Muscle of leg (tissue), 11 donors: Measurements from ENCODE around the gene TMEM242. TPM values are rescaled to one million over a fixed set of nuclear protein-coding genes. Genes with fewer than 3 reads are reported as not detected.

Source experiments
- DNase-seq: peaks from one replicate; pipeline ENCODE4 v3.0.0; 2013
- H3K27ac ChIP-seq: one replicate; pipeline ENCODE4 v1.5.1; 2013; ENCODE audit warnings: mild to moderate bottlenecking, low read length, control low read depth
- H3K27me3 ChIP-seq: one replicate; pipeline ENCODE4 v1.6.1; 2013; ENCODE audit warnings: low read length; ENCODE audit not compliant: control insufficient read depth, insufficient read depth
- H3K36me3 ChIP-seq: one replicate; pipeline ENCODE4 v1.6.1; 2013; ENCODE audit warnings: low read length; ENCODE audit not compliant: control insufficient read depth, insufficient read depth
- H3K4me1 ChIP-seq: one replicate; pipeline ENCODE4 v1.6.1; 2013; ENCODE audit warnings: low read length; ENCODE audit not compliant: control insufficient read depth, insufficient read depth
- H3K4me3 ChIP-seq: one replicate; pipeline ENCODE4 v1.5.1; 2013; ENCODE audit warnings: low read length, control low read depth
- H3K9me3 ChIP-seq: replicated peaks from 2 replicates; pipeline ENCODE4 v1.6.1; 2013; ENCODE audit warnings: low read depth, low read length; ENCODE audit not compliant: control insufficient read depth
- WGBS: methylation state at CpG from one replicate; pipeline ENCODE4 v1.1.5; 2013; ENCODE audit warnings: missing lambda C conversion rate; ENCODE audit not compliant: insufficient coverage; 5-methylcytosine and 5-hydroxymethylcytosine counted together
- polyA plus RNA-seq, 8 donors: library from polyadenylated mRNA; unstranded; fragments of 120-200 nt; gene quantifications; one replicate each; pipeline versions ENCODE4 v1.2.1 to v1.2.3, GENCODE V29; 2013; ENCODE audit warnings: inconsistent platforms in 1 of 8, low replicate concordance in 1 of 8; ENCODE audit not compliant: insufficient read length in 8 of 8, insufficient read depth in 1 of 8
- total RNA-seq: library from RNA; stranded (reverse); fragments of 120-200 nt; gene quantifications from one replicate; pipeline ENCODE4 v1.2.4, GENCODE V29; 2013

Gene TMEM242
- total and polyA plus RNA-seq, 9 donors: 7.7 to 10.9 (median 9.8) TPM

GRCh38 chr6:157328108-157328692, 4.9 kb upstream of the TMEM242 start:
- no peak for DNase-seq
- no peak overlapping the region for H3K27ac ChIP-seq
- WGBS: no CpG with 5 or more reads among the region's 5 CpGs
- H3K27me3 ChIP-seq: peaks cover 9% of the 10 kb centered on the region
- H3K4me1 ChIP-seq: peaks cover 6% of the 10 kb centered on the region
- no peaks in the 10 kb centered on the region for H3K36me3 ChIP-seq
- H3K9me3 ChIP-seq: no peaks in the 10 kb centered on the region
- no peak overlapping the region for H3K4me3 ChIP-seq

GRCh38 chr6:157326979-157327378, 3.7 kb upstream of the TMEM242 start:
- no peak overlapping the region for H3K27ac ChIP-seq
- no peak for DNase-seq
- WGBS: 26% methylated on average over 3 of the region's 6 CpGs
- peaks cover 6% of the 10 kb centered on the region for H3K27me3 ChIP-seq
- H3K4me1 ChIP-seq: peaks cover 6% of the 10 kb centered on the region
- H3K36me3 ChIP-seq: no peaks in the 10 kb centered on the region
- H3K4me3 ChIP-seq: no peak overlapping the region
- H3K9me3 ChIP-seq: no peaks in the 10 kb centered on the region

GRCh38 chr6:157325069-157325805, 1.9 kb upstream of the TMEM242 start:
- DNase-seq: no peak
- Histone ChIP-seq H3K27me3 (peaks cover 6% of the 10 kb centered on the region), H3K4me3 (no peak overlapping the region), H3K36me3 (no peaks in the 10 kb centered on the region), H3K4me1 (peaks cover 6% of the 10 kb centered on the region), H3K27ac (no peak overlapping the region), H3K9me3 (no peaks in the 10 kb centered on the region)
- 71% methylated on average over 8 of the region's 9 CpGs for WGBS

DNA sequence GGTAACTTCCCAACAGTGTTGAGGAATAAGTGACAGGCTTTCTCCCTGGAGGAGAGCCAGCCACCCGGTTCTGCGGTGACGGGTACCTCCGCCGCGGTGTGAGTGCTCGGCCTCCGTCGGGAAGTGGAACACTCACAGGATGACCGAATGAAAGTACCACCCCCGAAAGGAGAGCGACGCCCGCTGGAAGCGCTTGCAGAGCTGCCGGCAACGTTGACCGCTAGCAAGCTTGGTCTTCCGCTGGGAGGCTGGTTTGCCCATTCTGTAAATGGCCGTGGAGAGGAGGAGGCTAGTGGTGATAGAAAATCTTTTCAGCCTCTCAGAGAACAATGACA, 614 bp upstream of the TMEM242 start:
- H3K36me3 ChIP-seq: no peaks in the 10 kb centered on the region
- peak; percentile 91 for DNase-seq
- H3K4me3 ChIP-seq: peak overlapping the region; percentile 83
- peaks cover 6% of the 10 kb centered on the region for H3K4me1 ChIP-seq
- H3K27me3 ChIP-seq: peaks cover 2% of the 10 kb centered on the region
- H3K27ac ChIP-seq: peak overlapping the region; percentile 94
- no peaks in the 10 kb centered on the region for H3K9me3 ChIP-seq
- WGBS: 0% methylated on average over 19 of the region's 20 CpGs

DNA sequence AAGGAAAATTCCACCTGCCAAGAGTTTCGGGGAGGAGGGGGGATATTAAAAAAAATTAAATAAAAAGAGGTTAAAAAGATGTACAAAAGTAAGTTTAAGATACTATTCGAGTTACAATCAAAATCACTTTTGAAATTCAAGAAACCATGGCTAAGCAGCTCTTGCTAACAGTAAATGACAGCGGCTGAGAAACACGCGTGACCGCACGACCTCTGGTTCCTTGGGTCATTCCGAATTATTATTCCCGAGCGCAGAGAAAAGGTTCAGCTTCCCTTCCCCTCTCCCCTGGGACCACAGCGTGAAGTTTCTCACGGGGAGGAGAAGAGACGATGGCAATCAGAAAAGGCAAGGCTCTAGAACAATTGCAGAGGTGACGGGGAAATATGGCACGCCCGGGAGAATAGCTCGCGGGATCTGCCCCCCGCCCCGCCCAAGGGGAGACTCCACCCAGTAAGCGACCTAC, 496 bp downstream of the TMEM242 start:
- Histone ChIP-seq H3K9me3 (no peaks in the 10 kb centered on the region), H3K27ac (peak overlapping the region; percentile 94), H3K27me3 (peaks cover 2% of the 10 kb centered on the region), H3K4me3 (peak overlapping the region; percentile 83), H3K4me1 (peaks cover 6% of the 10 kb centered on the region), H3K36me3 (peaks cover 4% of the 10 kb centered on the region)
- no peak for DNase-seq
- WGBS: 4% methylated on average over 8 of the region's 21 CpGs

- no peaks in the 10 kb centered on the region for H3K4me1 ChIP-seq
- no peak overlapping the region for H3K4me3 ChIP-seq
- peaks cover 38% of the 10 kb centered on the region for H3K36me3 ChIP-seq
- H3K27me3 ChIP-seq: no peaks in the 10 kb centered on the region
- WGBS: 62% methylated on average over 4 of the region's 6 CpGs
- H3K9me3 ChIP-seq: no peaks in the 10 kb centered on the region
- no peak for DNase-seq
- H3K27ac ChIP-seq: no peak overlapping the region
Observed at GRCh38 chr6:157316871-157317814, 6.2 kb downstream of the TMEM242 start.

- Histone ChIP-seq H3K4me3 (no peak overlapping the region), H3K9me3 (no peaks in the 10 kb centered on the region), H3K36me3 (peaks cover 46% of the 10 kb centered on the region), H3K27ac (no peak overlapping the region), H3K4me1 (no peaks in the 10 kb centered on the region), H3K27me3 (no peaks in the 10 kb centered on the region)
- 0% methylated on average over 2 of the region's 7 CpGs for WGBS
- DNase-seq: peak; percentile 86
Observed at GRCh38 chr6:157314705-157315321, 8.5 kb downstream of the TMEM242 start.

DNA sequence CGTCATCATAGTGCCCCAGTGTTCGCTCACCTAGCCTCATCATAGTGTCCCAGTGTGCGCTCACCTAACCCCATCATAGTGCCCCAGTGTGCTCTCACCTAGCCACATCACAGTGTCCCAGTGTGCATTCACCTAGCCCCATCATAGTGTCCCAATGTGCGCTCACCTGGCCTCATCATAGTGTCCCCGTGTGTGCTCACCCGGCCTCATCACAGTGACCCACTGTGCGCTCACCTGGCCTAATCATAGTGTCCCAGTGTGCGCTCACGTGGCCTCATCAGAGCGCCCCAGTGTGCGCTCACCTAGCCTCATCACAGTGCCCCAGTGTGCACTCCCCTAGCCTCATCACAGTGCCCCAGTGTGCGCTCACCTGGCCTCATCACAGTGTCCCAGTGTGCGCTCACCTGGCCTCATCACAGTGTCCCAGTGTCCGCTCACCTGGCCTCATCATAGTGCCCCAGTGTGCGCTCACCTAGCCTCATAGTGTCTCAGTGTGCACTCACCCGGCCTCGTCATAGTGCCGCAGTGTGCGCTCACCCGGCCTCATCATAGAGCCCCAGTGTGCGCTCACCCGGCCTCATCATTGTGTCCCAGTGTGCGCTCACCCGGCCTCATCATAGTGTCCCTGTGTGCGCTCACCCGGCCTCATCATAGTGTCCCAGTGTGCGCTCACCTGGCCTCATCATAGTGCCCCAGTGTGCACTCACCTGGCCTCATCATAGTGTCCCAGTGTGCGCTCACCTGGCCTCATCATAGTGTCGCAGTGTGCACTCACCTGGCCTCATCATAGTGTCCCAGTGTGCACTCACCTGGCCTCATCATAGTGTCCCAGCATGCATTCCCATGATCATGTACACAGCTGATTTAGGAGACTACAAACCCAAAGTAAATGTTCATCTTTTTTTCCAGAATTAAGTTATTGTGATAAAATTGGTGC, 9.5 kb downstream of the TMEM242 start:
- no peaks in the 10 kb centered on the region for H3K27me3 ChIP-seq
- H3K36me3 ChIP-seq: peaks cover 46% of the 10 kb centered on the region
- H3K4me3 ChIP-seq: no peak overlapping the region
- H3K4me1 ChIP-seq: no peaks in the 10 kb centered on the region
- no peaks in the 10 kb centered on the region for H3K9me3 ChIP-seq
- H3K27ac ChIP-seq: no peak overlapping the region
- WGBS: 91% methylated on average over 29 of the region's 29 CpGs
- no peak for DNase-seq

DNA sequence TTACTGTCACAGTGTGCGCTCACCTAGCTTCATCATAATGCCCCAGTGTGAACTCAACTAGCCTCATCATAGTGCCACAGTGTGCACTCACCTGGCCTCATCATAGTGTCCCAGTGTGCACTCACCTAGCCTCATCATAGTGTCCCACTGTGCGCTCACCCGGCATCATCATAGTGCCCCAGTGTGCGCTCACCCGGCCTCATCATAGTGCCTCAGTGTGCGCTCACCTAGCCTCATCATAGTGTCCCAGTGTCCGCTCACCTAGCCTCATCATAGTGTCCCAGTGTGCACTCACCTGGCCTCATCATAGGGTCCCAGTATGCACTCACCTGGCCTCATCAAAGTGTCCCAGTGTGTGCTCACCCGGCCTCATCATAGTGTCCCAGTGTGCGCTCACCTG, 10.6 kb downstream of the TMEM242 start:
- DNase-seq: peak; percentile 33
- H3K4me1 ChIP-seq: no peaks in the 10 kb centered on the region
- no peak overlapping the region for H3K27ac ChIP-seq
- H3K4me3 ChIP-seq: no peak overlapping the region
- no peaks in the 10 kb centered on the region for H3K27me3 ChIP-seq
- H3K9me3 ChIP-seq: no peaks in the 10 kb centered on the region
- WGBS: 75% methylated on average over 9 of the region's 9 CpGs
- H3K36me3 ChIP-seq: peaks cover 41% of the 10 kb centered on the region
